Non-pigmented ciliary epithelial cell (primary cell): ENCODE measurements around the gene ATP13A3.
"Not testable (repeated sequence)": the region's sequence is repeated elsewhere in the genome, so short reads cannot be mapped to it uniquely, and the experiment has no call there.

Source experiments
- DNase-seq: peaks from one replicate; pipeline ENCODE4 v3.0.0-alpha.2; 2010; ENCODE audit warnings: low read depth

The ATP13A3 gene

GRCh38 chr3:194499516-194499915 lies 12.7 kb upstream of the ATP13A3 start:
- DNase-seq, result not testable (repeated sequence)

DNA sequence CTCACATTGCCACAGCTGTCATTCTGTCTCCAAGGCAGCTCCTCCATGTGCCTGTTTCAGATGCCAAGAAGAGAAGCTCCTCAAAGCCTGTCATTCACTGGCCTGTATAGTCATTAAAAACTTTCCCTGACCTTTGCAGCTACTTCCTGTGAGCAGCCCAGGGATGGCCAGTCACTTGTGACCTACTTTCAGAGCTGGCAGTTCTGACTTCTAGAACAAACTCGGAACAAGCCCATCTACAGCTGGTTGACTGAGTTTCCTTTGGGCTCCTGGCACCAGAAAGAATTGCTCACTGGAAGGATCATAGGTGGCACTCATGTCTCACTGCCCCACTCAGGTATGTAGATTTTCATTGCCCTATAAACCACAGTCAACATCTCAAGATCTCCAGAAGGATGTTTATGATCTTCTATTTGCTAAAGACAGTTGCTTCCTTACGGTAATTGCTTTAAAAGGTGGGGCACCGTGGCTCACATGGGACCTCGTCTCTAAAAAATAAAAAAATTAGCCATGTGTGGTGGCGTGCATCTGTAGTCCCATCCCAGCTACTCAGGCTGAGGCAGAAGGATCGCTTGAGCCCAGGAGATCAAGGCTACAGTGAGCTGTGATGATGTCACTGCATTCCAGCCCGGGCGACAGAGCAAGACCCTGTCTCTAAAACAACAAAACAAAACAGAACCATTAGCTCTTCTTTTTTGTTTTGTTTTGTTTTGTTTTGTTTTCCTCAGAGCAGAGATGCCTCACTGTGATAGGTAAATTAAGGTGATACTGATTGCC lies 11.2 kb upstream of the ATP13A3 start:
- DNase-seq, result no peak

- DNase-seq, result no peak
These were observed 9.6 kb upstream of the ATP13A3 start for GRCh38 chr3:194496217-194496919.

GRCh38 chr3:194494951-194495374 lies 8.2 kb upstream of the ATP13A3 start:
- no peak for DNase-seq

GRCh38 chr3:194493995-194494927 lies 7.5 kb upstream of the ATP13A3 start:
- DNase-seq, result peak; percentile 85

GRCh38 chr3:194492001-194492400 lies 5.2 kb upstream of the ATP13A3 start:
- DNase-seq, result no peak

- DNase-seq, result no peak
These were observed 3.2 kb upstream of the ATP13A3 start for GRCh38 chr3:194489736-194490612.

- DNase-seq, result no peak
These were observed 1.4 kb upstream of the ATP13A3 start for GRCh38 chr3:194488055-194488742.

DNA sequence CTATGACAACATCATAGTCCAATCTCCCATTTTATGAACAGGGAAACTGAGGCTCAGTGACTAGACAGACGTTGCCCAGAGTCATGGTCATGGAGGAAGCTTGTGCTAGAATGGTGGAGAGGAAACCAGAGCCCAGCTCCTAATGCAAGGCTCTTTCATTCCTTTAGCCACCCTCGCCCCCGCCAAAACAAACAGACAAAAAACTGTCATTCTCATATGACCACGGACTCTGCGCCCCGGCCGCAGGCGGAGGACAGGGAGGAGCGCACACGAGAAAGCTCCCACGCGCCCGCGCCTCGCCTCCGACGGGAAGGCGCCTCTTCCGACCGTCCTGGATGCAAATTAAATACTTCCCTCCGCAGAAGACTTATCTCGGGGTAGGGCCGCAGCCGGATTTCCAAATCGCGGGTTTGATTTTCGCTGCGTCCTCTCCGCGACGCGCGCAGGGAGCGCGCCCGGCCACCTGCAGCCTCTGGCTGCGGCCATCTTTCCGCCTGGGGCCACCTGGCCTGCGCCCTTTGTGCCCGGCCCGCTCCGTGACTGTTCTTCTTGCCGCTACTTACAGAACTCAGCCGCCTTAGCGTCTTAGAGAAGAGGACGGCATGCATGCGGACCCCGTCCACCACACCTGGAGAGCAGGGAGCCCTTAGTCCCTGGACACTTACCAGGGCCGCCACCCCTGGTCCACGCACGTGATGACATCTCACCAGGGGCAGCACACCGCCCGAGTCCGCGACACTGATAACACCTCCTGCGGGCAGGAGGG lies 670 bp upstream of the ATP13A3 start:
- no peak for DNase-seq

DNA sequence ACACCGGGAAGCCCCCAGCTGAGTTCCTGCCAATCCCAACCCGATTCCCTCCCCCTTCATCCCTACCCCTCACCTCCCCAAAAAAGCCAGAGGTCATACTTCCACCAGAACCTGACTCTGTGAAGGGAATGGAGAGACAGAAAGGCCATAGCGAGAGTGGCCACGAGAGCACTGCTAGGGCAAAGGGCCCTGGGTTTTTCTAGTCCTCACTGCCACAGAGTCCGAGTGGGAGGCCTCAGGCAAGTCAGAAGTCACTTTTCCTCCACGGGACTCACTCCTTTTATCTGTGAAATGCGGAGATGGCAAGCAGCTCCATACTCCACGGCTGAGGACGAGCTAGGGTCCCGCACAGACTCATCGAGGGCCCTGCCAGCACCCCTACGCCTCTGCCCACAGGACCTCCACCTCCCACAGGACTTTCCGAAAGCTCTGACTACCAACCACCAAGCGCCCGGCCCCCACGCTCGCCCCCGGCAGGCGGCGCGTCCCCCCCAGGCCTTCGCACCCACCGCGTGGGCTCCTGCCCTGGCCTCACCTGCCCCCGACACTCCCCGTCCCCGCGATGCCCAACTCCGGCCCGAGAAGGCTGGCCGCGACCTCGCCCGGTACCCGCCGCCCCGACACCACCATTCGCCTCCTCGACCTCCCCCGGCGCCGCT lies 792 bp downstream of the ATP13A3 start:
- DNase-seq, result no peak

GRCh38 chr3:194485468-194485880 lies 1.3 kb downstream of the ATP13A3 start:
- DNase-seq, result no peak

DNA sequence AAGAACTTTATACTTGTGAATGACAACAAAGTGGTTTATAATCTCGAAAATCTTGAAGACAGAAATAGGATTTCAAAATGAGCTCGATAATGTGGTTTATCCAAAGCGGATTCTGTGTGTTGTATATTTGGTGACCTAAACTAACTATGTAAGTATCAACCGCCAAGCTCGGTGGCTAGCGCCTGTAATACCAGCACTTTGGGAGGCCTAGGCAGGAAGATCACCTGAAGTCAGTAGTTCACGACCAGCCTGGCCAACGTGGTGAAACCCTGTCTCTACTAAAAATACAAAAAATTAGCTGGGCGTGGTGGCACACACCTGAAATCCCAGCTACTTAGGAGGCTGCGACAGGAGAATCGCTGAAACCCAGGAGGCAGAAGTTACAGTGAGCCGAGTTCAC lies 2.2 kb downstream of the ATP13A3 start:
- DNase-seq, result no peak

GRCh38 chr3:194483850-194484249 lies 3.0 kb downstream of the ATP13A3 start:
- DNase-seq, result no peak

DNA sequence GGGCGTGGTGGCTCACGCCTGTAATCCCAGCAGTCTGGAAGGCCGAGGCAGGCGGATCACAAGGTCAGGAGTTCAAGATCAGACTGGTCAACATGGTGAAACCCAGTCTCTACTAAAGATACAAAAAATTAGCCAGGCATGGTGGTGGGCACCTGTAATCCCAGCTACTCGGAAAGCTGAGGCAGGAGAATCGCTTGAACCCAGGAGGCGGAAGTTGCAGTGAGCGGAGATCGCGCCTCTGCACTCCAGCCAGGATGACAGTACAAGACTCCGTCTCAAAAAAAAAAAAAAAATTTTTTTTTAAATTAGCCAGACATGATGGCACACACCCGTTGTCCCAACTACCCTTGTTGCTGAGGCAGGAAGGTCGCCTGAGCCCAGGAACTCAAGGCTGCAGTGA lies 4.0 kb downstream of the ATP13A3 start:
- DNase-seq, result not testable (repeated sequence)

GRCh38 chr3:194482196-194482593 lies 4.6 kb downstream of the ATP13A3 start:
- DNase-seq, result no peak

GRCh38 chr3:194481525-194482195 lies 5.1 kb downstream of the ATP13A3 start:
- DNase-seq, result no peak

GRCh38 chr3:194481103-194481502 lies 5.7 kb downstream of the ATP13A3 start:
- DNase-seq, result no peak

DNA sequence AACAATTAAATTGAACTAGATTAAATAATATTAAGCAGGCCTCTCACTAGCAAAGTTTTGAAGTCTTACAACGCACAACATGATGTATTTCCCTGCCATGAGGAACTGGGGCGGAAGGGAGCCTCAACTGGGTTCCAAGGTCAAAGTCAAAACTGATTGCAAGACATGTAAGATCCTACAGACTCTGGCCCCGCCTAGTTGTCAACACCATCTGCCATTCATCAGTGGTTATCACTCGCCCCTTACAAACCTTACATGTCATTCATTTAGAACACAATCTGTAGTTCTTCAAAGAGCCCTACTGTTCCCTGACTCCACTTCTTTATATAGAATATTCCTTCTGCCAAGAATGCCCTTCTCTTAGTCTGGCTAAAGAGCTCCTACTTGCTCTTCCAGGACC lies 10.0 kb downstream of the ATP13A3 start:
- DNase-seq, result no peak

- DNase-seq, result no peak
These were observed 10.8 kb downstream of the ATP13A3 start for GRCh38 chr3:194475978-194476377.
